ENCODE results near the gene FUZ. TPM values are rescaled to one million over a fixed set of nuclear protein-coding genes. Genes with fewer than 3 reads are reported as not detected.

Gene FUZ
- total RNA-seq, 1 donor from 2014 or later: 8.3 TPM

GRCh38 chr19:49779731-49780555, 33.1 kb downstream of the FUZ start:
- ATAC-seq: peak; percentile 5

DNA sequence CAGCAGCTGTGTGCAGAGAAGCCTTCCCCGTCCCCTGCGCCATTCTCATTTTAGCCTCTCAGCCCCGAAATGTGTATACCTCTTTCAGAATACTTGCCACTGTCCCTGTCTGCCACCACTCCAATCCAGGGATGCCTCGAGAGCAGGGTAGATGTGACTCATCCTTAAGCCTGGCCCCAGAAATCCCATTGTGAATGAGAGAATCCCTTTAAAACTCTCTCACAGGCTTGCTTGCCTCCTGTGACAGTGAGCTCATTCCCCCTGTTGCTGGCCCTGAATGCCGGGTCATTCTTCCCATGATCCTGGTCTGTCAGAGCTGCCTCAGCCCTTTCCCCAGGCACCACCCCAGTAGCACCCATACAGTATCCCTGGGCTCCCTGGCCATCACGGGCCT, 36.7 kb downstream of the FUZ start:
- no peak for ATAC-seq

DNA sequence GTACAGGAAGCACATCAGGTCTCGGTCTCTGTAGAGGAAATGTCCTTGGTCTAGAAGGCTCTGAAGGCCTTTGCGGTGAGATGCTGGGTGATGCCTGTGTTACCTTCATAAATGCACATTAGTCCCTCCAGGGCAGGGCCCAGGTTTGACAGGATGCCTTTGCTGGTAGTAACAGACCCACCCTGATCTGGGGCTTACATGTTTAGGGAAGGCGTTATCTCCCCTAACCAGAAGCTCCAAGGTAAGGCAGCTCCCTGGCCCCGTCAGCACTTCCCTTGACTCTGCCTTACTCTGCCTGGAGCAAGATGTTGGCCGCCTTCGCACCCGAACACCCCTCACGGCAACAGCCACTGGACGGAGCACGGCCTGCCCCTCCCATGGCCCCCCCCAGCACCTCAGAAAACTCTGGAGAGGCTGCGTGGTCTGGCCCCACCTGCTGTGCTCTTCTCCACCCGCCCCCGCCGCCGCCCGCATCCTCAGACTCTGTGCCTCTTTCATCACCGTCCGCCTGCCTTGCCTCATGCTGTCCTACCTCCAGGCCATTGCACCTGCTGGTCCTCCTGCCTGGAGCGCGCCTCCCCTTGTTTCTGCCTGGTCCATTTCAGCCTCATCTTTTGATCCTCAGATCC, 37.2 kb downstream of the FUZ start:
- peak; percentile 56 for ATAC-seq

- ATAC-seq: no peak
Measured at GRCh38 chr19:49774969-49775368, 38.1 kb downstream of the FUZ start.

DNA sequence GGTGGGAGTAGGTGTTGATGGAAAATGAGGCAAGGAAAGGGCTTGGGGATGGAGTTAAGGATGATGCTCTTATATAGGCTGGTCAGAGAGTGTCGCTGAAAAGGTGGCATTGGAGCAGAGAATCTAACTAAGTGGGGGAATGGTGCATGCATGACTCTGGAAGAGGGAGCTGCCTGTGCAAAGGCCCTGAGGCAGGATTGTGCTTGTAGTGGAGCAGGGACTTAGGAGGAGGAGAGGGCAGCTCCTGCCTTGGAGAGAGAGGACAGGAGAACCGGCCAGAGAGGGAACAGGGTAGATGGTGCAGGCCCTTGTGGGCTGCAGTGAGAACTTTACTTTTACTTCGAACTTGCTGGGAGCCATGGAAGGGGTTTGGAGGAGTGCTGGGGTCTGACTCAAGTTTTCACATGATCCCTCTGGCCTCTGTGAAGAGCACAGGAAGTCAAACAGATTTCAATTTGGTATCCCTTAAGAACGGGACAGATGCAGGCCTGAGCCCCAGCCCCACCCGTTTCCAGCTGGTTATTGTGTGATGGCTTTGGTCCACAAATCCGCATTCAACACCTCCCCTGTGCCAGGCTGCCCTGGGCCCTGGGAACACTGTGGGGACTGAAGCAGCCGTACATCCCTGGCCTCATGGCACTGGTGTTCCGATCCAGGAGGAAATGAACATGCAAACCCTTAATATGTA, 39.3 kb downstream of the FUZ start:
- ATAC-seq: no peak

GRCh38 chr19:49772850-49773432, 40.2 kb downstream of the FUZ start:
- ATAC-seq: no peak

- ATAC-seq: no peak
Measured at GRCh38 chr19:49771674-49772139, 41.4 kb downstream of the FUZ start.

GRCh38 chr19:49770529-49770928, 42.6 kb downstream of the FUZ start:
- ATAC-seq: no peak

- no peak for ATAC-seq
Measured at GRCh38 chr19:49767967-49768581, 45.0 kb downstream of the FUZ start.

GRCh38 chr19:49767381-49767780, 45.7 kb downstream of the FUZ start:
- no peak for ATAC-seq

- ATAC-seq: no peak
Measured at GRCh38 chr19:49766930-49767299, 46.2 kb downstream of the FUZ start, which contains the start of gene AP2A1. AP2A1 (plus strand) TSS chr19:49767001; CDS start chr19:49767134, 133 bp downstream.

DNA sequence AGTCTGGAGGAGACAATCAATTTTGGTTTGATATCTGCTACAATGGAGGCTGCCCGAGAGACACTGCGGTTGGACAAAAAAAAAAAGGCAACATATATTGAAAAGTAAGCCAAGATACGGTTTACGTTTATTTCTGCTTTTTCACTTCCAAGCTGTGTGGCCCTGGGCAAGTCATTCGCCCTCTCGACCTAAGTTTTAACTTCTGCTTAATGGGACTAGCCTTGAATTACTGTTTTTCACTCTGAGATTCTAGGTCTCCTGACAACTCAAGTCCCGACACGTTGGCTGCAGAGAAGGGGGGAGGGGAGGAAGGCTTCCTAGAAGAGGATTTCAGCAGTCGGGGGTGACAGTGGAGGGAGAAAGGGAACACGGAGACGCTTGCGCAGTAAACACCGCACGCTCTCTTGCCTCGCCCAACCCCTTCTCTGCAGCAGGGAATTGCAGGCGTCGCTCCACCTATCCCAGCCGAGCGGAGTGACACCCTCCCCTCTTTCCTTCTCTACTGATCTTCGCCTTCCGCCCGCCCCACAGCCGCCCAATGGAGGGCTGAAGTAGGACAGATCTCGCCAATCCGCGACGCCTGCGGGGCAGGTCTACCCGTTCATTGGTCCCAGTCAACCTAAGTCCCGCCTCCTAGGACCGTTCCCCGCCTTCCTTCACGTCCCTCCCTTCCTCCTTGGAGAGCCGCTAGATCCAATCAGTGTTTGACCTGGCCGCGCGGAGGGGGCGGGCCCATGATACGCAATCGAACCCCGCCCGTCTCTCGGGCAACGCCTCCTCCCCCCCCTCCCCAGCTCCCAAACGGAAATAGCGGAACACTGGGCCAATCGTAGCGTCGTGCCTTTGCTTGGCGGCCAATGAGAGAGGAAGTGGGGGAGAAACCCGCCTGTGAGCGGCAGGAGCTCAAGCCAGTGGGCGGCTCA, 46.8 kb downstream of the FUZ start:
- peak; percentile 95 for ATAC-seq

DNA sequence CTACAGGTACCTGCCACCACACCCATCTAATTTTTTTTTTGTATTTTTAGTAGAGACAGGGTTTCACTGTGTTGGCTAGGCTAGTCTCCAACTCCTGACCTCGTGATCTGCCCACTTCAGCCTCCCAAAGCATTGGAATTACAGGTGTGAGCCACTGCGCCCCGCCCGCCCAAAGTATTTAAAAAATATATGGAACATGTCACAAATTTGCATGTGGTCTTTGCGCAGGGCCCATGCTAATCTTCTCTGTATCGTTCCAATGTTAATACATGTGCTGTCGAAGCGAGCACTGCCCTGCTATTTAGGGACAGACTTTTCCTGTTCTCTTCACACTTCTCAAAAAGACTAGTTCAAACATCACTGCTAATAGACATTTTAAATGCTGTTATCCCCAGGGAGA, 48.8 kb downstream of the FUZ start:
- ATAC-seq: no peak

DNA sequence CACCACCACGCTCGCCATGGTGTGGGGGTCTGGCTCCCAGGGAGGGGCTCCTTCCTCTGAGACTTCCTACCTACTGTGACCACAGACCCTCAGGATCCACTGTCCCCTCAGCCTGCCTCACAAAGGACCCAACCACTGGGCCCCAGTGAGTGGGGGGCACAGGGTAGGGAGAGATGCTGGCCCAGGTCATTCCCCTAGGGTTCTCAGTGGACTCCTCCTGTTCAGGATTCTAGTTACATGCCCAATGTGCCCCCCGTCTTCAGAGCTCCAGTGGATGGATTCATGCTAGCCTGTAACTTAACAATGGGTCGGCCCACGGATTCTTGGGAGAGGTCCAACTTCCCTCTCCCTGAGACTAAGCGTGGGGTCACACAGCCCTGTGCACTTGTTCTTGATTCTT, 49.9 kb downstream of the FUZ start, which contains the start of gene TSKS:
TSS of gene TSKS (minus strand) at position 77 of the 400 bp plus-strand sequence. CDS start at position 18, 59 bp downstream.
- no peak for ATAC-seq

DNA sequence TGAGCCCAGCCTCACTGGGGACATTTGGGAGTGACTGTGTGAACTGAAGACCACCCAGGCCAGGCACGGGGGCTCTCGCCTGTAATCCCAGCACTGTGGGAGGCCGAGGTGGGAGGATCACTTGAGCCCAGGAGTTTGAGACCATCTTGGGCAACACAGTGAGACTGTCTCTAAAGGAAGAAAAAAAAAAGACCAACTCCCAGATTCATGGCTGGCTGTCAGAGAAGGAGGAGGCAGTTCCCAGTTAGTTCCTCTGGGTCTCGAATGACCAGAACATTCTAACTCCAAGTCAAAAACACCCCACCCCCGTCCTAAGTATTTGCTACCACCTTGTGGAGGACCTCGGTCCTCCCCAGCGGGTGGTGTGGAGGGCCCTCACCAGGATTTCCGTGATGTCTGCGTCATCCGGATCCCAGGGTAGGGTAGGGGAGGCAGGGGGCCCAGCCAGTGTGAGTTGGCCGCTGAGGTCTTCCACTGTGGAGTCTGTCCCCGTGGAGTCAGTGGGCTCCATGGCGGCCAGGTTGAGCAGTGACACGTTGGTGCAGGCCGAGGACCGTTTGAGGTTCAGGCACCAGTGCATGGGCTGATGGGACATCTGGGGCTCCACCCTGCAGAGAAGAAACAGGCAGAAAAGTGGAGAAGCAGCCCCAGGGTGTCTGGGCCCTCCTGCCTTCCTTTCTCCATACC, 51.3 kb downstream of the FUZ start:
- ATAC-seq: no peak

- ATAC-seq: no peak
Measured at GRCh38 chr19:49761249-49761624, 51.9 kb downstream of the FUZ start.

DNA sequence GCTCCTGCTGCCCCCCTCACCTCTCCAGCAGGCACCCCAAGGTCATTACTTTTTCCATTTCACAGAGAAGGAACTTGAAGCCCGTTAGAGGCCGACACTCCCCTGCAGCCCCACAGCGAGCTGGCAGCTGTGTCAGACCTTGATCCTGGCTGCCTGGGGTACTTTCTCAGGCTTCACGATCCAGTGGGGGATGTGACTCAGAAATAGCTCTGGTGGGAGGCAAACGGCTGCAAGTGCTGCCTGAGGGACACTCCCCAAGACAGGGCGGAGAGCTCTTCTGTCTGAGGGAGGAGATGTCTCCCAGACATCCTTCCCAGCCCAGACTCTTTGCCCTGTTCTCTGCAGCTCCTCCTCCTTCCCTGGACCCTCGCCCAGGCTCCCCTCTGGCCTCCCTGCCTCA, 54.8 kb downstream of the FUZ start:
- no peak for ATAC-seq
